ENCODE data around the gene LIN7C. TPM values are rescaled to one million over a fixed set of nuclear protein-coding genes. Genes with fewer than 3 reads are reported as not detected.

LIN7C gene
- total and polyA plus RNA-seq, 2 of the 8 experiments (the other 6 are each of a cell fraction or from before 2014, with no cell fraction given), result 10.5 to 42.7 TPM

- no peaks in the 10 kb centered on the region for H3K23me2 ChIP-seq (ENCODE audit: low read depth, low read length)
- no peak overlapping the region for H2BK20ac ChIP-seq (ENCODE audit: low read length)
- H3K4me2 ChIP-seq (ENCODE audit: insufficient read depth in 1 of 2, low read depth in 2 of 2, low read length in 2 of 2), result no peak overlapping the region
- H2BK12ac ChIP-seq (ENCODE audit: low read depth, low read length), result no peak overlapping the region
- H3K36me3 ChIP-seq (ENCODE audit: control insufficient read depth in 2 of 4, insufficient read depth in 4 of 4, low read length in 3 of 4), result peaks cover 6 to 55% (median 18%) of the 10 kb centered on the region in 4 experiments; a peak in 7 of 8 replicates
- no peak overlapping the region for H3K27ac ChIP-seq (ENCODE audit: low read depth, low read length)
- WGBS, 2 experiments (ENCODE audit: extremely low coverage in 1 of 2, insufficient coverage in 1 of 2, insufficient read length in 1 of 2, insufficient replicate concordance in 2 of 2, low coverage in 1 of 2, low lambda C conversion rate in 2 of 2, missing lambda C conversion rate in 1 of 2), result 94% methylated on average over 1 of the region's 1 CpG; no CpG with 5 or more reads in 1 of the 2 experiments
- no peak for FAIRE-seq
- H4K5ac ChIP-seq (ENCODE audit: insufficient read length, low read depth, low read length), result no peak overlapping the region
- H2BK15ac ChIP-seq (ENCODE audit: low read length), result no peak overlapping the region
- ChIA-PET CTCF (ENCODE audit: partially characterized antibody) (interaction anchor here (0.7 to 6.4 kb wide), 17 partner anchors 9 to 339 kb away, joined by 3 to 86 read pairs (median 3); partner anchors contain the start of genes CCDC34 and LIN7C), POLR2A (ENCODE audit: partially characterized antibody) (no interaction called here)
- H3K27me3 ChIP-seq (replicated peaks in 1 of 4; ENCODE audit: control insufficient read depth in 3 of 4, extremely low read depth in 1 of 4, insufficient read depth in 3 of 4, low read length in 3 of 4), result no peaks in the 10 kb centered on the region
- no peak overlapping the region for H3K23ac ChIP-seq (ENCODE audit: insufficient read length)
- H4K91ac ChIP-seq (replicated peaks; ENCODE audit: insufficient read length, low read length), result no peak overlapping the region
- no peak overlapping the region for H3K56ac ChIP-seq (replicated peaks; ENCODE audit: insufficient read length, low read depth, low read length)
- H4K8ac ChIP-seq (ENCODE audit: extremely low read depth, insufficient read depth, low read length), result no peak overlapping the region
- no peak for DNase-seq (ENCODE audit: low read depth in 1 of 2, low spot score in 2 of 2)
- H2AK5ac ChIP-seq (ENCODE audit: low read depth, low read length), result no peak overlapping the region
- H2AFZ ChIP-seq (ENCODE audit: low read length), result no peak overlapping the region
- no peaks in the 10 kb centered on the region for H3K79me1 ChIP-seq (ENCODE audit: low read depth, low read length)
- H3K4ac ChIP-seq (replicated peaks; ENCODE audit: insufficient read length, low read depth, low read length), result no peak overlapping the region
- H4K20me1 ChIP-seq (replicated peaks in 1 of 2; ENCODE audit: control insufficient read depth in 1 of 2, insufficient read depth in 2 of 2, low read length in 2 of 2), result peaks cover 0 to 1% of the 10 kb centered on the region in 2 experiments
- peaks cover 0 to 25% of the 10 kb centered on the region in 2 experiments; a peak in 2 of 4 replicates for H3K79me2 ChIP-seq (ENCODE audit: control insufficient read depth in 1 of 2, insufficient read depth in 2 of 2, low read length in 2 of 2)
- no peak for TF ChIP-seq SIRT6 (IDR thresholded peaks at IDR 0.05; ENCODE audit: low read length)
- no peak for TF ChIP-seq JUND (IDR thresholded peaks at IDR 0.05; ENCODE audit: low read length)
- TF ChIP-seq, protein P1, sequence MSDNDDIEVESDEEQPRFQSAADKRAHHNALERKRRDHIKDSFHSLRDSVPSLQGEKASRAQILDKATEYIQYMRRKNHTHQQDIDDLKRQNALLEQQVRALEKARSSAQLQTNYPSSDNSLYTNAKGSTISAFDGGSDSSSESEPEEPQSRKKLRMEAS (IDR thresholded peaks at IDR 0.05), result no peak
- H3K4me1 ChIP-seq (replicated peaks in 1 of 4; ENCODE audit: control insufficient read depth in 3 of 4, insufficient read depth in 4 of 4, low read length in 3 of 4), result no peaks in the 10 kb centered on the region
- H3K9ac ChIP-seq (replicated peaks in 1 of 4; ENCODE audit: extremely low read depth in 1 of 4, low read depth in 3 of 4, low read length in 3 of 4), result no peak overlapping the region
- no peak overlapping the region for H3K4me3 ChIP-seq (ENCODE audit: extremely low read depth in 1 of 4, insufficient read depth in 2 of 4, low read depth in 3 of 4, low read length in 4 of 4)
- no peak overlapping the region for H3K14ac ChIP-seq (ENCODE audit: insufficient read length)
- no peak overlapping the region for H2BK120ac ChIP-seq (replicated peaks; ENCODE audit: low read depth, low read length)
- no peak overlapping the region for H2BK5ac ChIP-seq (ENCODE audit: low read depth, low read length)
- no peak overlapping the region for H3K18ac ChIP-seq (ENCODE audit: extremely low read depth, low read length)
- H3K9me3 ChIP-seq (ENCODE audit: insufficient read depth in 2 of 2, low read depth in 1 of 2, low read length in 1 of 2), result no peaks in the 10 kb centered on the region
Measured at GRCh38 chr11:27497911-27498310, 8.7 kb downstream of the LIN7C start.
